ENCODE data around the gene SUMF2.
"Not testable (repeated sequence)": the region's sequence is repeated elsewhere in the genome, so short reads cannot be mapped to it uniquely, and the experiment has no call there.

DNA sequence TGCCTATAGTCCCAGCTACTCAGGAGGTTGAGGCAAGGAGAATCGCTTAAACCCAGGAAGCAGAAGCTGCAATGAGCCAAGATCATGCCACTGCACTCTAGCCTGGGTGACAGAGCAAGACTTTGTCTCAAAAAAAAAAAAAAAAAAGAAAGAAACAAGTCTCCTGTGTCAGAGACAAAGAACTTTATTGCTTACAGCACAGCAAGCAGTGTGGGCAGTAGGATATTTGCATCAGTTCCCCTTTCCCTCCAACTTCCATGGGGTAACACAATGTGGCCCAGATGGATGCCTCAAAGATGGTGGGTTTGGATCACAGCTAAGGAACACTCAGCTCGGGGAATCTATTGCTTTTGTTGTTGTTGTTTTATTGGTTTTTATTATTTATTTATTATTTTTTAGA lies 18.3 kb upstream of the SUMF2 start:
- TF ChIP-seq, protein P1, sequence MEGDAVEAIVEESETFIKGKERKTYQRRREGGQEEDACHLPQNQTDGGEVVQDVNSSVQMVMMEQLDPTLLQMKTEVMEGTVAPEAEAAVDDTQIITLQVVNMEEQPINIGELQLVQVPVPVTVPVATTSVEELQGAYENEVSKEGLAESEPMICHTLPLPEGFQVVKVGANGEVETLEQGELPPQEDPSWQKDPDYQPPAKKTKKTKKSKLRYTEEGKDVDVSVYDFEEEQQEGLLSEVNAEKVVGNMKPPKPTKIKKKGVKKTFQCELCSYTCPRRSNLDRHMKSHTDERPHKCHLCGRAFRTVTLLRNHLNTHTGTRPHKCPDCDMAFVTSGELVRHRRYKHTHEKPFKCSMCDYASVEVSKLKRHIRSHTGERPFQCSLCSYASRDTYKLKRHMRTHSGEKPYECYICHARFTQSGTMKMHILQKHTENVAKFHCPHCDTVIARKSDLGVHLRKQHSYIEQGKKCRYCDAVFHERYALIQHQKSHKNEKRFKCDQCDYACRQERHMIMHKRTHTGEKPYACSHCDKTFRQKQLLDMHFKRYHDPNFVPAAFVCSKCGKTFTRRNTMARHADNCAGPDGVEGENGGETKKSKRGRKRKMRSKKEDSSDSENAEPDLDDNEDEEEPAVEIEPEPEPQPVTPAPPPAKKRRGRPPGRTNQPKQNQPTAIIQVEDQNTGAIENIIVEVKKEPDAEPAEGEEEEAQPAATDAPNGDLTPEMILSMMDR (IDR thresholded peaks at IDR 0.05; ENCODE audit: low read depth, low read length) = not testable (repeated sequence)
- TF ChIP-seq, protein P2, sequence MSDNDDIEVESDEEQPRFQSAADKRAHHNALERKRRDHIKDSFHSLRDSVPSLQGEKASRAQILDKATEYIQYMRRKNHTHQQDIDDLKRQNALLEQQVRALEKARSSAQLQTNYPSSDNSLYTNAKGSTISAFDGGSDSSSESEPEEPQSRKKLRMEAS (IDR thresholded peaks at IDR 0.05; ENCODE audit: low read depth, low read length) = not testable (repeated sequence)
- not testable (repeated sequence) for TF ChIP-seq MYC (IDR thresholded peaks at IDR 0.05; ENCODE audit: low read depth, low read length)

Measured in NB4 (cell line).